HG02981 (cell line): ENCODE results near the gene FTHL17.

Experiments used
- ATAC-seq: cut with Tn5 transposase; IDR thresholded peaks from one replicate; pipeline ENCODE4 v1.9.1; 2021; ENCODE audit warnings: mild to moderate bottlenecking, moderate library complexity; ENCODE audit not compliant: unreplicated experiment

Gene FTHL17

DNA sequence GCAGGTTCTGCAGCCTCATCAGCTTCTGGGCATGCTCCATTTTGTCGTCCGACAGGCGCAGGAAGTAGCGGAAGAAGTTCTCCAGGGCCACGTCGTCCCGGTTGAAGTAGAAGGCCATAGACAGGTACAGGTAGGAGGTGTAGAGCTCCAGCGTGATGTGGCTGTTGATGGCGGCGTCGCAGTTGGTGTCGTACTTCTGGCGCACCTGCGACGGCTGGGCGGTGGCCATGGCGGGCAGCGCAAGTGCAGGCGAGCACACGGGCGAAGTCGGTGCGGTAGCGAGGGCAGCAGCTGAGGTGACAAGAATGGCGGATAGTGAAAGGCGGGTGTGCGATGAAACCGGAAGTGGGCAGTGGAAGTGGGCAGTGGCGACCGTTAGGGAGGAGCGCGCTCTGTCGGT is at the start of gene FTHL17:
Gene FTHL17 (minus strand): TSS at position 317 of the 400 bp plus-strand sequence. CDS start 88 bp downstream, at position 229.
- ATAC-seq, result no peak

DNA sequence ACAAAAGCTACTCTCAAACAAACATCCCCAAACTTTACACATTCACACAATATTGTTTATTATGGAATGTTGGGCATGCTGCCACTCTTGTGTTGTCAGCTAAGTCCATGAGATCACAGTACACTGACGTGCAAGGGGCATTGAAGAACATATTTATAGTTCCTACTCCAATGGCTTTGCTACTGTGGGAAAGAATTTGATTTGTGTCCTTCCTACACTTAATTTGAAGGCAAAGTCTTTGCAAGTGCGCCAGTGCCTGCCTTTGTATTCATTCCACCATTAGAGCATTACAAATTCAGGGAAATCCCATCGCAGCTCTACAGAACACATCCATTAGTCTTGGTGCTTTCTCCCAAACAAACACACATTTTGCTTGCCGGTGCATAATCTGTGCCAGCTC is 45.4 kb upstream of the FTHL17 start:
- ATAC-seq, result no peak

DNA sequence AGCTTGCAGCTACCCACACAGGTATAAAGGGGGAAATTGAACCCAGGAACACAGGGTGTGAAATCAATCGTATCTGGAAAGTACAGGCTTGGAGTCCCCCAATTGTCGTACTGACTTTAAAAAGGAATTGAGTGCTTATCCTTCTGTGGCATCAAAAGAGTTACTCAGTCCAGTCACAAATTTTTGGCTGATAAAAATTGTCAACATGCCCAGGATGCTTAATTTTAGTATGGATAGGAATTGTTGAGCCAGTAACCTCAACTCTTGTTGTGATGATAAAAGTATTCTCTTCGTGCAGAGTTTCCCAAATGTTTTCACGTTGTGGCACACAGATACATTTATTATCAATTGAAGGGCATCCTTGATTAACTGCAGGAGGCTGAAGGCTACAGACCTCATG is 43.6 kb upstream of the FTHL17 start:
- no peak for ATAC-seq

DNA sequence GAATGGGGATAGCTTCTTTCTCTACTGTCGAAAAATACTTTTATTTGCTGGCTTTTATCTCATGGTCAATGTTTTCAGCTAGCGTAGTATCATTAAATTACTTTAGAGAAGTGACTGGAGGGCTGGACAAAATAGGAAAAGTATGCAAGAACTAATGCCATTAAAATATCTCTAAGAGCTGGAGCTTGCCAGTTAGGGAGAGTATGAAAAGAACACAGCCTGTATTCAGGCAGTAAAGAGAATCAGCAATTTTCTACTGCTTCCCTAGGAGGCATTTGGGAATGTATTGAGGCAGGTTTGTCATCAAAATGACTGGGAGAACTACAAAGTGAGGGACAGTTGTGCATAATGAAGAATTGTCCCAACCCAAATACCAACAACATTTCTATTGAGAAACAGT is 43.0 kb upstream of the FTHL17 start:
- no peak for ATAC-seq

DNA sequence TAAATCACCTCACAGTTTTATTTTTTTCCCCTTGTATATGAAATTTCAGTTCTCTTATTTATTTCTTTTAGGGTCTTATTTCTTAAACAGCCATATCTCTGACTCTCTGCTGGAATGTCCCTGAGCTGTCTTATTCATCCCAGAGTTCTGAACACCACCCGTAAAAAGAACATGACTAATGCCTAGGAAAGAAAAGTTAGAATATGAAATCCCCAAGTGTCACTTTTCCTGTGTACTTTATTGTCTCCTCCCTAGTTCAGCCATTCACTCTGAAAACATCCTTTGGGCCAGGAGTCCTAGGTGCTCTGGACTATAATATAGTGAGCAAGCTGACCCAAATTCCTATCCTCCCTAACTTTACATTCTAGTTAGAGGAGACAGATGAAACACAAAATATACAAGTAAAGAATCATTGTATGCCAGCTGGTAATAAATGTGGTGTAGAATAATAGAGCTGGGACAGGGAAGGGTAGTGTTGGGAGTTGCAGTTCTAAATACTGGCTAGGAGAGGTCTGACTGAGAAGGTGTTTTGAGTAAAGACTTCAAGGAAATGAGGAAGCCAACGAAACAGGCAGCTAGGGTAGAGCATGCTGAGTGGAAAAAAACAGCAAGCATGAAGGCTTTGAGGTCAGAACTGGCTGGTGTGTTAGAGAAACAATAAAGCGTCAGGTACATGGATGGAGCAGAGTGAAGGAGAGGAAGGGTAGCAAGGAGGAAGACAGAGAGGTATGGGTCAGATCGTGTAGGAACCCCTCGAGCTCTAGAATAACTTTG is 40.6 kb upstream of the FTHL17 start:
- no peak for ATAC-seq

DNA sequence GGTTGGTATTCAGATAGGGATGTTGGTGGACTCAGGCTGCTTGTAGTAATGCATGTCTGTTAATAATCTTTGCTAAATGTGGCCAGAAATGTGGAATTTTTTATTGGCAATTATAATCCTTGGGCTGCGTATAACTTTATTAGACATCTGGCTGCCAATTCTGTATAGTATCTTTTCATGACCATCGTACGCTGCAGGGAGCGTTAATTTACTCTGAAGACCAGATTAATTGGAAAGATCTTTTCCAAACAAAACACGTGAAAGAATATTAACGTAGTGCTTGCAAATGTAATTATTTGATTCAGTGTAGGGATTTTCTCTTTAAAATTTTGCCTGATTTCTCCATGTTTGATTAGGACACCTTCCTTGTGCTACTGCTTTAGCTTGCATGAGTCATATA is 38.8 kb upstream of the FTHL17 start:
- ATAC-seq, result no peak

DNA sequence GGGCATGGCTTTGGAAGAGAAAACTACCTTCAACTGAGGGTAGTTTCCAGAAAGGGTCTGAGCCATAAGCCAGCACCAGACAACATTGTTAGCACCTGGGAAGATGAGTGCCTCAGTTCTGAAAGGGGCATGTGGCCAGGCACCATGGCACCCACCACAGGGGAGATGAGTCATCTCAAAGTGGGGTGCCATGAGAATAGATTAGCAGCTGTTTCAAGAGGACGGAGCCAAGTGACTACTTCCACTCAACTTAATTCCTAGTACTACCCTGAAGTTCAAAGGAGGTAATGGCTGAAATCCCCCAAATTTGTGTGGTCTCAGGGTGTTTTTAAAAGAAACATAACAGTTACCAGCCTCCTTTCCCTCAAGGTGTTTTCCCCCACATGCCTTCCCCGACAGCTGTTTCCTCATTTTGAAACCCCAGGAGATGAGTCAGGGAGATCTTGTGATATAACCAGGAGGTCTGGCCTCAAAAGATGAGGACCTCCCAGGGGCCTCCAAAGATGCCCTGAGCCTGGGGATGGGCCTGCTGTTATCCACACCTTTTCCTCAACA is 27.8 kb upstream of the FTHL17 start:
- peak; percentile 67 for ATAC-seq

DNA sequence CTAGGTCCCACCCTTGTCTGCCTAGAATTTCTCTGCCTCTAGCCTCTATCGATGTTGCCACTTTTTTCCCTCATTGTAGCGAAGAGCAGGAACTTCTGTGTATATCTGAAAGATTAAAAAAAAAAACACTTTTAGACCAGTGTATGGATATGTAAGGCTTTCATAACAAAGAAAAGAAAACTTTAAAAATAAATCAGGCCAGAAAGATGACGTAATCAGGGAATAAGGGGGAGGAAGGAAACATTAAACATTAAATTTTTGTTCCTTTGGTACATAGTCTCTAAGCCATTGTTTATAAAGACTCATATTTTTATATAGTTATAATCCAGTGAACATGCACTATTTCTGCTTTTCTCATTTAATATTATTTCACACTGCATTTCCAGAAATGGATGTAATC is 26.2 kb upstream of the FTHL17 start:
- ATAC-seq, result no peak

DNA sequence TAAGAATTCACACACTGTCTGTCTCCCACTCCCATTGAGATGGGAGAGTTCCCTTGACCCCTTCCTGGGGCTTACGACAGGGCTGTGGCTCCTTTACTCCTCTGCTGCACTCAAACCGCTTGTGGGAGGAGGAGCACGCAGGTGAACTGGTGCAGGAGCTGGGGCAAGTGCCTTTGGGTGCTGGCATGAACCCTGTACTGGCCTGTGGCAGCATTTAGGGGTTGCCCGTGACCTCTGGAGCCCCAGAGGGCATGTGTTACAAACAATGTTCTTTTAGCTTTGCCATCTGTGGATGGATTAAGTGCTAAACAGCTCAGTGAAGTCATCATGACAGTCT is 21.8 kb upstream of the FTHL17 start:
- ATAC-seq, result no peak

DNA sequence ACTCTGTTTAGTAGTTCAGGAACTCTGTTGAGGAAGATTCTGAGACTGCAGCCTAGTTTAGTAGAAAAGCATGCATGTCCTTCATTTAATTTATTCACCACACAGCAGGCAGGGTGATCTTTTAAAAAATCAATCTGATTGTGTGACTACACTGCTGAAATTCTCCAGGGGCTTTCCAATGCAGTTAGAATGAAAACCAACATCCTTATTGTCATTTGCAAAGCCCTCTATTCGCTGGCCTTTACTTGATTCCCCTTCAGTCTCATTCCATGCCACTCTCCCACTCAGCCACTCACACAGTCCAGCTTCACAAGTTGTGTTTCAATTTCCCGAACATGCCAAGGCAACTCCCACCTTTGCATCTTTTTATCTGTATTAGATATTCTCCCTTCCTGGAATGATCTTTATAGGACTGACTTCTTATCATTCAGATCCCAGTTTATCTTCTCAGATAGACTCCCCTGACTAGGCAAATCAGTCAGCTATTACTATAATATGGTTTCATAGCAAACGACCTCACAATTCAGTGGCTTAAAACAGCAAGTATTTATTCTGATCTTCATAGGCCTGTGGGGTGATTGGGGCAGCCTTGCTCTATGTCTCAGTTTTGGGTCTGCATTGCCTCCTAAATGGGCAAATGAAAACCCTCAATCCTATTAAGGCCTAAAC is 21.3 kb upstream of the FTHL17 start:
- peak; percentile 58 for ATAC-seq

DNA sequence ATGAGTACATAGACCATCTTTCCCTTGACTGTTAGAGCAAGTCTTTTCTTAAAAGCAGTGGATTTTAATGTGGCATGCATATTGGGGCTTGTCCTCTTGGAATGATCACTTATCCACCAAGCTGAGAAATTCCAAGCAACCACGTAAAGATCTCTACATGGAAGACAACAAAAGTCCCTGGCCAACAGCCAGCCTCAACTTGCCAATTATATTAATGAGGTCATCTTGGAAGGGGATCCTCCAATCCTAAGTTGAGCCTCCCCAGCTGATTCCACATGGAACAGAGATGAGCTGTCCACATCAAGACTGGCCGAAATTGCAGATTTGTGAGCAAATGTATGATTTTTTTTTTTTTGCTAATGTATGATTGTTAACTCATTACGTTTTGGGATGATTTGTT is 20.6 kb upstream of the FTHL17 start:
- ATAC-seq, result no peak

DNA sequence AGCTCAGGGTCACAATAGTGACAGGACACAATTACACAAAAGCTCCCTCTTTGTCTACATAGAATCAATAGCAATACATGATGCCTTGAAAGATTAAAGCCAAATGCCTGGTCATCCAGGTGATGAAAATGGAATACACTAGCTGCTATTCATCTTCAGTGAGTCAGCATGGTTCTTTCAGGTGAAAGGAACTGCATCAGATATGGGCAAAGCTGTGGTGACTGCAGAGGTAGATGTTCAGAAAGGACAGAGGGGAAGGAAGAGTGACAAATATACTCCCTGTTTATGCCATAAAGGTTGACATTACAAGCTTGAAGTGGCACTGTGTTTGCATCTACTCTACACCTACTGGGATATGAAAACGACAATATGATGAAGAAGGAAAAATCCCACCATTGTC is 20.0 kb upstream of the FTHL17 start:
- no peak for ATAC-seq

DNA sequence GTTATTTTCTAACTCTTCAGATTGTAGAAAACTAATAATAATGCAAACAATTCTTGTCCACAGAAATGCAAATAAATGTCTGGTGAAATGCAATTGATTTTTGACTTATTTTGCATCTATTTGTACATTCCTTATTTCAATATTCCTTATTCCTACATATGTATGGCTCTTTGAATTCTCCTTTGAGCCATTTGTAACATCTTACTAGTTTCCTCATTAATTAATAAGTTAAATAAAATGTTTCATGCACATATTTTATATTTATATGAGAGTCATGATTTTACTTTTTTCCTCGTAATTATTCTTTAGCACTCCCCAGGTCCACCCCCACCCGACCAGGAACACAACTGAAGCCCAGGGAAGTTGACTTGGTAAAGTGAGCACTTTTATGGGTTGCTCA is 2.7 kb upstream of the FTHL17 start:
- no peak for ATAC-seq

DNA sequence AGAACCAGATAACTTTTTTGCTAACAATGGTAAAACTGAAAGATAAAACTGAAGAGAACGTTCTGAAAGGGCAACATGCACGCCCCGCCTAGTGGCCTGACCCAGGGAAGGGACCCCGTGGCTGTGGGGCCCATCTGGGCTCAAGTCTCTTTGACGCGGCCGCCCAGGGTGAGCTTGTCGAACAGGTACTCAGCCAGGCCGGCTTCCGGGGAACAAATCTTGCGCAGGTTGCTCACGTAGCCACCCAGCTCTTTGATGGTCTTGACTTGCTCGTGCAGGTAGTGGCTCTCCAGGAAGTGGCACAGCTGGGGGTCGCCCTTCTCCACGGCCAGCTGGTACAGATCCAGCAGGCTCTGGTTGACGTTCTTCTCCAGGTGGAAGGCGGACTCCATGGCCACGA is 579 bp downstream of the FTHL17 start:
- ATAC-seq, result no peak

DNA sequence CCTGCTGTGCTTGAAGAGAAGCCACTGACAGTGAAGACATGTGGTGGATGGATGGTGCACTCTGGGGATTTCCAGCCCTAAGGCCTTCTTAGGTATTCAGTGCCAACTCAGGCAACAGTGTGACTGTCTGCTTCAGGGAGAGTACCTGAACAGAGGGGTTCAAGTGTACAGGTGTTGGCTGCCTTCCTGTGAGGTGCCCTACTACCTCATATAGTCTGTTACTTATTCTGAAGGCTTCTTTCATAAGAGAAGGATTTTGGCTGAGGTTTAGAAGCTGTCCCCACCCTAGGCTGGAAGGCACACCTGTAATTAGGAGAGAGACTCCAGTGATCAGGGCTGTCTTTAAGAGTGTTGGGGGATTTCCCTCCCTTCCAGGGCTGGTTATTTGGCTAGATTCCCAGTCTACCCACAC is 1.8 kb downstream of the FTHL17 start:
- peak; percentile 61 for ATAC-seq

DNA sequence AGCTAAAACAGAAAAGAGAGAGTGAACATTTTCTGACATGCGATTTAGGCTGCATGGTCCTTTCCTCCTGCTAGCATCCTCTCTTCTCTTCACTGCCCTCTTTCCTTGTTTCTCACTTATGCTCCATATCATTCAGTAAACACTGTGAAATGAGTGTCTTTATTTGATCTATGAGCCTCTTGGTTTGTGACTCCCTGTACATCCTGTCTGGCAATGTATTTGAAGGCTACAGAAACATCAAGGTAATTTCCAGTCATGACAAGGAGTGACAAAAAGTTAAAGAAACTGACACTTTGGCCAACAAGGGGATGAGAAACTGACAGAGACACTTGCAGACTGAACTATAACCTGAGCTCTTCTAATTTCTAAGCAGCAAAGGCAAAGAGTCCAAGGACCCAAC is 8.7 kb downstream of the FTHL17 start:
- no peak for ATAC-seq

DNA sequence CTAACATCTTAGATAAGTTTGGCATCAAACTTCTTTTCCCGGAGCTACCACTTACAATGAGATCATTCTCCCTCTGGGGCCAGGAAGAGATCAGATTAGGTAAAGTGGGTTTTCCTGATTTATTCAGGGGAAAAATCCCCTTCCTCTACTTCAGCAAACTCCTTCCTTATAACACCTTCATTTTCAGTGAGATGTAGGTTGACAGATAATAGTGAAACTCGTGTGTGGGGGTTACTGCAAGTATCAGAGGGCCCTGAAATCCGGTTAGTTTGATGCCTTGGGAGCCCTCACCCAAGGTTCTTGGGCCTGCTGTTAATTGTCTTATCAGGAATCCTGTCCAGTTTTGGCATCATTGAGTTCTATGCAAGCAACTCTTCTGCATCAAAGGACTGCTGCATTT is 10.8 kb downstream of the FTHL17 start:
- ATAC-seq, result no peak

DNA sequence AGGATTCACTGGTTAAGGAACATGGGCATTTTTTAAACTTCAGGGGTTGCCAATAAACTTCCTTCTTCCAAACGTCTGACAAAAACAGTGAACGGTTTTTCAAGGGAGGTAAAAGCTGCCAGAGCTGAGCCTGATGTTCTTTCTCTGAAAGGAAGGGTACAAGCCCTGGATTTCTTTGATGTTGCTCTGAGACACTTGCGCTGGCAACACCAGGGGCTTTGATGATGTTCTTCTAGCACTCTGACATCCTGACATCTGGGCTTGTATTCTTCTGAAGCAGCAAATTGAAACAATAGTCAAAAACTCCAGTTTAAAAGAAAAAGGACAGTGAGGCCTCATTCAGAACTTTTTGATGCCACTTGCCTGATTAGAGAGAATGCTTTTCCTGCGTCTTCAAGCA is 11.8 kb downstream of the FTHL17 start:
- no peak for ATAC-seq

DNA sequence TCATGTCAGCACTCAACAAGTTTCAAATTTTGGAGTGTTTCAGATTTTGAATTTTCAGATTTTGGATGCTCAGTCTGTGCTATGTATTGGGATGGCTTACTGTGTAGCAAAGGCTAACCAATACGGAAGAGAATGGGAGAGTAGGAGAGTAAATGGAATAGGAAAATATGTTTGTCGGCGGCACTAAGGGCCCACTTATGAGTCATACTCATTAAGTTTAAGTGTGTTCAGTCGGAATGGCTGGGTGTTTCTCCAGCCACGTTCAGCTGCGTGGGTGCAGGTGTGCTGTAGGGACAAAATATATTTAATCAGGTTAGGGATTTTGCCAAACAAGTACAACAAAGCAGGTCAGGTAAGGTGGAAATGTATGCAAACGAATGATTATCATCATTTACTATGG is 13.6 kb downstream of the FTHL17 start:
- no peak for ATAC-seq

DNA sequence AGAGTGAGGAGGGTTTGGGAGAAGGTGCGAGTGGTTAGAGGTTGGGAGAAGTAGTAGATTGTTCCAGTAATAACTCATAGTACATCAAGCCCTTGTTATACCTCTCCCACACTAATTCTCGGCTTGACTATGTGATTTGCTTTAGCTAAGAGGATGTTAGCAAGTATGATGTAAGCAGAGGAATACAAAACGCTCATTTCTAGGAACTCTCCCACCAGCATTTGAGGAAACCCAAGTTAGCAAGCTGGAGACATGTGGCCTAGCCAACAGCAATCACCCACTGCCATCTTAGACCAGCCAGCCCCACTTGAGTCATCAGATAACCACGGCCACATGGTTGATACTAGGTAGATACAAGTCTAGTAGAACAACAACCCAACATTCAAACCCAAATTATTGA is 14.2 kb downstream of the FTHL17 start:
- no peak for ATAC-seq

DNA sequence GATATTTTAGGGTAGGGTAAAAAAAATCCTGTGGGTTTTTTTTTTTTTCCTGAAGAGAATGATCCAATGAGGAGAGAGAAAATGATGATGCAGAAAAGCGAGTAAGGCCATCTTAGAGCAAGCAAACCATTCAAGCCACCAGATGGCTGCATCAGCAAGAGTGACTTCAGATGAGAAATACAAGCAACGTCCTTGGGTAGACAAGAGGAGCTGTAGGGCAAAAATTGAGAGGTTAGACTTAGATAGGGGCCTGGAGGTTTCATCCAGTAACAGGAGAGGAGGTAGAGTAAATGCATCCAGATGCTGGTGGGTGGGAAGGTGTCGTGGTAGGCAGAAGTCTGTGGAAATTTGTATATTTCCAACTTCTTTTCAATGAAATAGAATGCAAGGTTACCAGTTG is 14.6 kb downstream of the FTHL17 start:
- ATAC-seq, result no peak

DNA sequence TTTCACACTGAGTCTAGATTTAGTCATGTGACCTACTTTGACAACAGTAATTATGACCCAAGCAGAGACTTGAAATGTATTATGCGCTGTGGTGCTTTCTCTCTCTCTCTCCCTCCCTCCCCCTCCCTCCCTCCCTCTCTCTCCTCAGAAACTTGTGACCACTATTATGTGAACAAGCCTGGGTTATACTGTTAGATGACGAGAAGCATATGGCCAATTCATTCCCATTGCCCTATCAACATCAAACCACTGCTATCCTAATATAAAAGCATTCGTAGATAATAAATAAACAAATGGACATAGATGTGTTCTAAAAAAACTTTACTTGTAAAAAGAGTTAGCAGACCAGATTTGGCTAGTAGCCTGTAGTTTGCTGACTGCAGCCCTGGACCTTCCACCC is 18.2 kb downstream of the FTHL17 start:
- ATAC-seq, result no peak

DNA sequence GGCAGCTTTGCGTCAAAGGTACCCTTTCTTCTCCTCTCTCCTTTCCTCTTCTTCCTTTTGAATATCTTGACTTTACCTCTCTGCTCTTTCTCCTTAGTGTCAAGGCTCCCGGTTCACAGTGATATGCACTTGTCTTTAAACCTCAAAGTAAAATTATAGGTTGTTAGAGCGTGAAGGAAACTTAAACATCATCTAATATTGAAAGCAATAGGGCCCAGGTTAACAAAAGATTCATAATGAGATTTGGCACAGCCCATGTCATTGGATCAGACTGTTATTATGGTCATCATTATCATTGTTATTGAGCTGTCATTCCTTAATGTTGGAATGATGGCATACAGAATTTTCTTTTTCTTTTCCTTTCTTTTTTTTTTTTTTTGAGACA is 32.5 kb downstream of the FTHL17 start:
- ATAC-seq, result no peak
